H9 (cell line): ENCODE measurements around the gene LRR1. TPM values are rescaled to one million over a fixed set of nuclear protein-coding genes. Genes with fewer than 3 reads are reported as not detected.
A peak's percentile ranks its signal among the peaks of the same experiment; 100 is the strongest.

Source experiments
- DNase-seq: peaks from one replicate; pipeline ENCODE4 v3.0.0-alpha.2; 2017
- H2AFZ ChIP-seq: one replicate; pipeline ENCODE4 v1.6.1; 2013; ENCODE audit warnings: mild to moderate bottlenecking, low read length, control low read depth, moderate library complexity
- H2AK5ac ChIP-seq: 2 replicates; pipeline ENCODE4 v1.6.1; 2013; ENCODE audit warnings: low read length, control low read depth, mixed read lengths; ENCODE audit not compliant: insufficient read length
- H2BK120ac ChIP-seq: one replicate; pipeline ENCODE4 v1.6.1; 2013; ENCODE audit warnings: low read depth, mild to moderate bottlenecking, low read length, control low read depth, inconsistent platforms; ENCODE audit not compliant: poor library complexity, severe bottlenecking
- H2BK12ac ChIP-seq: 2 replicates; pipeline ENCODE4 v1.6.1; 2013; ENCODE audit warnings: low read length, control low read depth, mixed read lengths, low read depth; ENCODE audit not compliant: insufficient read length
- H2BK15ac ChIP-seq: 2 replicates; pipeline ENCODE4 v1.6.1; 2013; ENCODE audit warnings: low read depth, low read length, control low read depth
- H2BK20ac ChIP-seq: one replicate; pipeline ENCODE4 v1.6.1; 2013; ENCODE audit warnings: low read depth, mild to moderate bottlenecking, low read length, control low read depth, inconsistent platforms; ENCODE audit not compliant: poor library complexity, severe bottlenecking
- H2BK5ac ChIP-seq: 2 replicates; pipeline ENCODE4 v1.6.1; 2013; ENCODE audit warnings: low read length, control low read depth, mixed read lengths; ENCODE audit not compliant: insufficient read length
- H3K14ac ChIP-seq: 2 replicates; pipeline ENCODE4 v1.6.1; 2013; ENCODE audit warnings: low read length, control low read depth; ENCODE audit not compliant: insufficient read depth
- H3K18ac ChIP-seq: 2 replicates; pipeline ENCODE4 v1.6.1; 2013; ENCODE audit warnings: low read depth, mild to moderate bottlenecking, mixed read lengths, low read length, control low read depth; ENCODE audit not compliant: insufficient read length
- H3K23ac ChIP-seq: 2 replicates; pipeline ENCODE4 v1.6.1; 2013; ENCODE audit warnings: low read length, control low read depth, mixed read lengths, low read depth; ENCODE audit not compliant: insufficient read length
- H3K23me2 ChIP-seq: 2 replicates; pipeline ENCODE4 v1.6.1; 2013; ENCODE audit warnings: low read depth, mild to moderate bottlenecking, mixed read lengths, low read length, control low read depth; ENCODE audit not compliant: insufficient read length, poor library complexity, severe bottlenecking
- H3K27ac ChIP-seq: 2 replicates; pipeline ENCODE4 v1.5.1; 2013; ENCODE audit warnings: low read length, control low read depth, mixed read lengths, low read depth; ENCODE audit not compliant: insufficient read length
- H3K27me3 ChIP-seq: 2 replicates; pipeline ENCODE4 v1.6.1; 2013; ENCODE audit warnings: low read length, control low read depth, inconsistent platforms; ENCODE audit not compliant: insufficient read depth
- H3K4ac ChIP-seq: 2 replicates; pipeline ENCODE4 v1.6.1; 2013; ENCODE audit warnings: low read depth, mild to moderate bottlenecking, control low read depth, inconsistent platforms, low read length, moderate library complexity
- H3K4me1 ChIP-seq: 2 replicates; pipeline ENCODE4 v1.6.1; 2013; ENCODE audit warnings: low read length, control low read depth, inconsistent platforms; ENCODE audit not compliant: insufficient read depth
- H3K4me2 ChIP-seq: 2 replicates; pipeline ENCODE4 v1.6.1; 2013; ENCODE audit warnings: low read length, control low read depth, mixed read lengths; ENCODE audit not compliant: insufficient read length, insufficient read depth
- H3K56ac ChIP-seq: 2 replicates; pipeline ENCODE4 v1.6.1; 2013; ENCODE audit warnings: low read depth, mild to moderate bottlenecking, mixed read lengths, low read length, control low read depth; ENCODE audit not compliant: insufficient read length
- H3K79me1 ChIP-seq: 2 replicates; pipeline ENCODE4 v1.6.1; 2013; ENCODE audit warnings: low read depth, mild to moderate bottlenecking, moderate library complexity, low read length, control low read depth, inconsistent platforms; ENCODE audit not compliant: insufficient read depth, poor library complexity, severe bottlenecking
- H3K79me2 ChIP-seq: 2 replicates; pipeline ENCODE4 v1.6.1; 2013; ENCODE audit warnings: low read length, control low read depth, inconsistent platforms; ENCODE audit not compliant: insufficient read depth
- H3K9ac ChIP-seq: 2 replicates; pipeline ENCODE4 v1.6.1; 2013; ENCODE audit warnings: low read length, control low read depth, mixed read lengths; ENCODE audit not compliant: insufficient read length; ENCODE audit errors: extremely low read depth
- H3K9me3 ChIP-seq: one replicate; pipeline ENCODE4 v1.6.1; 2013; ENCODE audit warnings: low read depth, low read length, inconsistent platforms; ENCODE audit not compliant: control insufficient read depth
- H3T11ph ChIP-seq: one replicate; pipeline ENCODE4 v1.6.1; 2013; ENCODE audit warnings: mild to moderate bottlenecking, low read length, control low read depth, inconsistent platforms
- H4K20me1 ChIP-seq: one replicate; pipeline ENCODE4 v1.6.1; 2013; ENCODE audit not compliant: control insufficient read depth, insufficient read length, insufficient read depth
- H4K5ac ChIP-seq: 2 replicates; pipeline ENCODE4 v1.6.1; 2013; ENCODE audit warnings: low read depth, mild to moderate bottlenecking, mixed read lengths, low read length, control low read depth; ENCODE audit not compliant: insufficient read length
- H4K8ac ChIP-seq: replicated peaks from 2 replicates; pipeline ENCODE4 v1.6.1; 2013; ENCODE audit warnings: low read length, control low read depth, mixed read lengths, low read depth; ENCODE audit not compliant: insufficient read length
- H4K91ac ChIP-seq: 2 replicates; pipeline ENCODE4 v1.6.1; 2013; ENCODE audit warnings: low read depth, mild to moderate bottlenecking, moderate library complexity, mixed read lengths, low read length, control low read depth; ENCODE audit not compliant: insufficient read length
- H3K27ac Mint-ChIP-seq, 3 experiments: 2 replicates in 2 of 3; 3 replicates in 1 of 3; pipeline ENCODE4 v1.8.0; 2020 to 2021; ENCODE audit warnings: mixed read lengths in 3 of 3, mild to moderate bottlenecking in 1 of 3, moderate library complexity in 1 of 3
- H3K27me3 Mint-ChIP-seq: 2 replicates; pipeline ENCODE4 v1.8.0; 2021; ENCODE audit warnings: low read depth, mild to moderate bottlenecking, moderate library complexity, mixed read lengths
- H3K36me3 Mint-ChIP-seq, 3 experiments: 2 replicates in 2 of 3; 3 replicates in 1 of 3; pipeline ENCODE4 v1.8.0; 2020 to 2021; ENCODE audit warnings: low read depth in 3 of 3, mixed read lengths in 3 of 3; ENCODE audit not compliant: insufficient read depth in 1 of 3
- H3K4me1 Mint-ChIP-seq, 2 experiments: 2 replicates each; pipeline ENCODE4 v1.8.0; 2020; ENCODE audit warnings: mixed read lengths in 2 of 2
- H3K4me3 Mint-ChIP-seq, 2 experiments: 2 replicates in 1 of 2; 3 replicates in 1 of 2; pipeline ENCODE4 v1.8.0; 2020 to 2021; ENCODE audit warnings: mild to moderate bottlenecking in 2 of 2, mixed read lengths in 2 of 2, moderate library complexity in 1 of 2
- H3K9me3 Mint-ChIP-seq, 2 experiments: 2 replicates in 1 of 2; 3 replicates in 1 of 2; pipeline ENCODE4 v1.8.0; 2020; ENCODE audit warnings: mild to moderate bottlenecking in 2 of 2, mixed read lengths in 2 of 2, moderate library complexity in 1 of 2
- WGBS: extraction: QIAGEN DNeasy Blood & Tissue Kit; methylation state at CpG from one replicate; pipeline ENCODE4 v1.1.7; 2013; ENCODE audit warnings: missing lambda C conversion rate, low lambda C conversion rate, mixed read lengths; ENCODE audit not compliant: insufficient read length; ENCODE audit errors: extremely low coverage; 5-methylcytosine and 5-hydroxymethylcytosine counted together
- total RNA-seq: library from RNA; stranded (reverse); gene quantifications from 2 replicates; pipeline ENCODE4 v1.2.1, GENCODE V29; 2021
- TF ChIP-seq, protein P1 (sequence below): fragments of 200-600 bp; sonication (generic); conservative IDR thresholded peaks from 3 replicates; pipeline ENCODE4 v1.8.0; 2021; ENCODE audit warnings: antibody characterized with exemption, mild to moderate bottlenecking

Gene LRR1
- total RNA-seq, 1 experiment from 2014 or later = 38.6 TPM

DNA sequence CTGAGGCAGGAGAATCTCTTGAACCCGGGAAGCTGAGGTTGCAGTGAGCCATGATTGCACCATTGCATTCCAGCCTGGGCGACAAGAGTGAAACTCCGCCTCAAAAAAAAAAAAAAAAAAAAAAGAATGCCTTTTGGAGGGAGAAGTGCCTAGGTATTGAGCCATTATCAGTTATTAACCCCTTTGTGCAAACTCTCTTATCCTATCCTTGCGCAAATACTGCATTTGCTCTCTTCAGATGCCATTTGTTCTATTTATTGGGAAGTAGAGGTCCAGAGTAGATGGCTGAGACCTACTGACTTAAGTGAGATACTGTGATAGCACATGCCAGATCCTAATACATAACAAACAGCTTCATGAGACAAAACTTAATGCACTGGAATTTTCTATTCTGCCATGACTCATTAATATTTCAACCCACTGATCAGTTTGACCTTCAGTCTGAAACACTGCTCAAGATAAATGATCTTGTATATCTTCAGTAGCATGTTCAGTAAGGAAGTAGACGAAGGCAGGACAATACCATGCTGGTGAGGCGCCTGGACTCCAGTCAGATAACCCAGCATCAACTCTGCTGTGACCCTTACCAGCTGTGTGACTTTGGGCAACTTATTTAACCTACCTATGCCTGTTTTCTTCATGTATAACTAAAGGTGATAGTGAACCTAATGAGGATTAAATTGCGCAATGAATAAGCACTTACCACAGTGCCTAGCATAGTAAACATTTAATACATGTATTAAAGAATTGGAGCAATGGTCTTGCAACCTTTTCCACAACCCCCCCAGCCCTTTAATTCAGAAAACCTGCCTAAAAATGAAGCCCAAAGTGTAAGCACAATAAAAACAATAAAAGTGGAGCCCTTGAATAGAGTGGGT, 42.0 kb downstream of the LRR1 start:
- Histone ChIP-seq H3K4ac (no peak overlapping the region), H4K8ac (no peak overlapping the region), H3K23ac (no peak overlapping the region), H3K79me1 (peaks cover 8% of the 10 kb centered on the region), H3K14ac (no peak overlapping the region), H2BK12ac (no peak overlapping the region), H4K91ac (no peak overlapping the region), H2BK5ac (no peak overlapping the region), H3K27ac (no peak overlapping the region), H2AFZ (no peak overlapping the region), H3K23me2 (no peaks in the 10 kb centered on the region), H2BK120ac (no peak overlapping the region), H3K9ac (no peak overlapping the region), H3K79me2 (peaks cover 4% of the 10 kb centered on the region; the same call in 1 of the 2 replicates), H2AK5ac (no peak overlapping the region), H3T11ph (no peak overlapping the region), H3K4me1 (no peaks in the 10 kb centered on the region; the same call in 1 of the 2 replicates), H3K27me3 (no peaks in the 10 kb centered on the region), H2BK20ac (no peak overlapping the region), H3K18ac (no peak overlapping the region), H4K5ac (no peak overlapping the region), H3K9me3 (no peaks in the 10 kb centered on the region), H2BK15ac (no peak overlapping the region), H4K20me1 (no peaks in the 10 kb centered on the region), H3K56ac (no peak overlapping the region), H3K4me2 (no peak overlapping the region)
- Mint-ChIP-seq H3K27ac (peak overlapping the region in 1 of 3 experiments; percentile 46; a peak in 2 of 7 replicates), H3K4me1 (peaks cover 4 to 20% of the 10 kb centered on the region in 2 experiments), H3K27me3 (no peaks in the 10 kb centered on the region), H3K9me3 (no peaks in the 10 kb centered on the region), H3K36me3 (peaks cover 18 to 47% (median 19%) of the 10 kb centered on the region in 3 experiments; a peak in 6 of 7 replicates), H3K4me3 (no peak overlapping the region)
- no peak for DNase-seq
- WGBS = no CpG with 5 or more reads among the region's 7 CpGs
- TF ChIP-seq, protein P1, sequence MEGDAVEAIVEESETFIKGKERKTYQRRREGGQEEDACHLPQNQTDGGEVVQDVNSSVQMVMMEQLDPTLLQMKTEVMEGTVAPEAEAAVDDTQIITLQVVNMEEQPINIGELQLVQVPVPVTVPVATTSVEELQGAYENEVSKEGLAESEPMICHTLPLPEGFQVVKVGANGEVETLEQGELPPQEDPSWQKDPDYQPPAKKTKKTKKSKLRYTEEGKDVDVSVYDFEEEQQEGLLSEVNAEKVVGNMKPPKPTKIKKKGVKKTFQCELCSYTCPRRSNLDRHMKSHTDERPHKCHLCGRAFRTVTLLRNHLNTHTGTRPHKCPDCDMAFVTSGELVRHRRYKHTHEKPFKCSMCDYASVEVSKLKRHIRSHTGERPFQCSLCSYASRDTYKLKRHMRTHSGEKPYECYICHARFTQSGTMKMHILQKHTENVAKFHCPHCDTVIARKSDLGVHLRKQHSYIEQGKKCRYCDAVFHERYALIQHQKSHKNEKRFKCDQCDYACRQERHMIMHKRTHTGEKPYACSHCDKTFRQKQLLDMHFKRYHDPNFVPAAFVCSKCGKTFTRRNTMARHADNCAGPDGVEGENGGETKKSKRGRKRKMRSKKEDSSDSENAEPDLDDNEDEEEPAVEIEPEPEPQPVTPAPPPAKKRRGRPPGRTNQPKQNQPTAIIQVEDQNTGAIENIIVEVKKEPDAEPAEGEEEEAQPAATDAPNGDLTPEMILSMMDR = no peak
